ENCODE measurements around the gene ALKBH8. TPM values are rescaled to one million over a fixed set of nuclear protein-coding genes. Genes with fewer than 3 reads are reported as not detected.

Gene ALKBH8
- total and polyA plus RNA-seq, 3 donors from 2014 or later, result 5.3 to 12.1 (median 7.8) TPM

DNA sequence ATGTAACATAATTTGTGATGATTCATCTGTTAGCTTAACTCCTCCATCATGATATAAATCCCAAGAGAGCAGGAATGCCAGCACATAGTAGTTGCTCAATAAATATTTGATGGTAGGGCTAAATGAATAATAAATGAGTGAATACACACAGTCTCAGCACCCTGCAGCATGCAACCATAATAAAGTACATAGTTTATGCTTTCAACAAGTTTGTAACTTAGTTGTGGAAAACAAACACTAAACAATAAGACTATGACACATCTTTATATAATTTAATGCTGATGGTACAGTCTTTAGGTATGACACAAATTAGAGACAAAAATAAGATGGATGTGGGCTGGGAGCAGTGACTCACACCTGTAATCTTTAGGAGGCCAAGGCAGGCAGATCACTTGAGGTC lies 3.8 kb downstream of the ALKBH8 start:
- Histone ChIP-seq H3K4me3 (no peak overlapping the region), H3K36me3 (ENCODE audit: low read depth, missing control alignments) (no peaks in the 10 kb centered on the region), H3K4me1 (peaks cover 23% of the 10 kb centered on the region), H3K9me3 (no peaks in the 10 kb centered on the region), H3K27me3 (no peaks in the 10 kb centered on the region), H3K27ac (no peak overlapping the region)
- TF ChIP-seq, protein P1, sequence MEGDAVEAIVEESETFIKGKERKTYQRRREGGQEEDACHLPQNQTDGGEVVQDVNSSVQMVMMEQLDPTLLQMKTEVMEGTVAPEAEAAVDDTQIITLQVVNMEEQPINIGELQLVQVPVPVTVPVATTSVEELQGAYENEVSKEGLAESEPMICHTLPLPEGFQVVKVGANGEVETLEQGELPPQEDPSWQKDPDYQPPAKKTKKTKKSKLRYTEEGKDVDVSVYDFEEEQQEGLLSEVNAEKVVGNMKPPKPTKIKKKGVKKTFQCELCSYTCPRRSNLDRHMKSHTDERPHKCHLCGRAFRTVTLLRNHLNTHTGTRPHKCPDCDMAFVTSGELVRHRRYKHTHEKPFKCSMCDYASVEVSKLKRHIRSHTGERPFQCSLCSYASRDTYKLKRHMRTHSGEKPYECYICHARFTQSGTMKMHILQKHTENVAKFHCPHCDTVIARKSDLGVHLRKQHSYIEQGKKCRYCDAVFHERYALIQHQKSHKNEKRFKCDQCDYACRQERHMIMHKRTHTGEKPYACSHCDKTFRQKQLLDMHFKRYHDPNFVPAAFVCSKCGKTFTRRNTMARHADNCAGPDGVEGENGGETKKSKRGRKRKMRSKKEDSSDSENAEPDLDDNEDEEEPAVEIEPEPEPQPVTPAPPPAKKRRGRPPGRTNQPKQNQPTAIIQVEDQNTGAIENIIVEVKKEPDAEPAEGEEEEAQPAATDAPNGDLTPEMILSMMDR (IDR thresholded peaks at IDR 0.05), result no peak
- no peak for TF ChIP-seq POLR2A (IDR thresholded peaks at IDR 0.05)
- intact Hi-C loops (cut with DNase I; ENCODE audit: low total_unique reads), result no loop called here
- DNase-seq, result no peak

- no peak overlapping the region for H3K27ac ChIP-seq
- no peak for DNase-seq
- no peaks in the 10 kb centered on the region for H3K27me3 ChIP-seq
- no peaks in the 10 kb centered on the region for H3K4me1 ChIP-seq
- intact Hi-C loops (cut with DNase I; ENCODE audit: low total_unique reads), result no loop called here
- H3K4me3 ChIP-seq, result no peak overlapping the region
- no peaks in the 10 kb centered on the region for H3K36me3 ChIP-seq (ENCODE audit: low read depth, missing control alignments)
- WGBS, 2 donors, result 62 to 85% methylated on average over 4 of the region's 4 CpGs
- TF ChIP-seq, protein P1 (IDR thresholded peaks at IDR 0.05), result no peak
- TF ChIP-seq POLR2A (IDR thresholded peaks at IDR 0.05), result no peak
- H3K9me3 ChIP-seq, result no peaks in the 10 kb centered on the region
Measured at GRCh38 chr11:107550304-107550703, 15.2 kb downstream of the ALKBH8 start.

GRCh38 chr11:107549954-107550285 lies 15.6 kb downstream of the ALKBH8 start:
- intact Hi-C loops (cut with DNase I; ENCODE audit: low total_unique reads), result no loop called here
- no peak for TF ChIP-seq POLR2A (IDR thresholded peaks at IDR 0.05)
- TF ChIP-seq, protein P1 (IDR thresholded peaks at IDR 0.05), result no peak

DNA sequence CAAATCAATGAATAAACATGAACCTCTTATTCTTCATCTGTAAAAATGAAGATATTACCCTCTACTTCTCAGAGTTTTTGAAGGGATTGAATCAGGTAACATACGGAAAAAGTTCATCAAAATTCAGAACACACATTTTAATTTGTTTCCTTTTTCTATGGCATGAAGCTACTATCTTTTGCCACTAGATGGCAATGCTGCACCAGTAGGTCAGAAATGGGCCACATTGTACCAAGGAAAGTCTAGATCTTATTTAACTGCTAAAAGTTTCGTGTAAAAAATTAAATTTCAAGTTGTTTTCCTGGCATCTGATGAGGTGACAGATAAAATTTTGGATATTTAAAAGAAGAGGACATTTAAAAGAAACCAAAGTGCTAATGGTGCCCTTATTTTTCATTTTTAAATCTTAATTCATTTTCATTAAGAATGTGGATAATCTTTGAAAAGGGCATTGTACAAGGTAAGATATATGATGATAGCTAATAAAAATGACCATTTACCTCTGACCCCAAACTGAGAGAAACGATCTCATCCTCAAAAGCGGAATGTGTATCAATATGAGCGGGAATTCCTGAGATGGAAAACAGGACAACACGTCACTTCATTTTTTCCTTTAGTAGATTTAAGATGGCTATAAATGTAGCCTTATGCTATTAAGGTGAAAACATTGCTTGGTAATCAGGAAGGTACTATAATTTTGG lies 16.1 kb downstream of the ALKBH8 start:
- DNase-seq, result no peak
- no peak overlapping the region for H3K4me3 ChIP-seq
- no peaks in the 10 kb centered on the region for H3K27me3 ChIP-seq
- TF ChIP-seq, protein P1 (IDR thresholded peaks at IDR 0.05), result peak; percentile 54 to 84 (median 78)
- no peak for TF ChIP-seq POLR2A (IDR thresholded peaks at IDR 0.05)
- H3K36me3 ChIP-seq (ENCODE audit: low read depth, missing control alignments), result no peaks in the 10 kb centered on the region
- no peaks in the 10 kb centered on the region for H3K4me1 ChIP-seq
- WGBS, 2 donors, result 71 to 72% methylated on average over 6 of the region's 6 CpGs
- intact Hi-C loops (cut with DNase I; ENCODE audit: low total_unique reads), result no loop called here
- H3K9me3 ChIP-seq, result no peaks in the 10 kb centered on the region
- no peak overlapping the region for H3K27ac ChIP-seq

More at GRCh38 chr11:107549954-107550285, 15.6 kb downstream of the ALKBH8 start:
- no peak overlapping the region for H3K27ac ChIP-seq
- H3K9me3 ChIP-seq, result no peaks in the 10 kb centered on the region
- H3K4me1 ChIP-seq, result no peaks in the 10 kb centered on the region
- H3K36me3 ChIP-seq (ENCODE audit: low read depth, missing control alignments), result no peaks in the 10 kb centered on the region
- no peak for DNase-seq
- H3K27me3 ChIP-seq, result no peaks in the 10 kb centered on the region
- no peak overlapping the region for H3K4me3 ChIP-seq
- 89 to 92% methylated on average over 2 of the region's 2 CpGs for WGBS, 2 donors

DNA sequence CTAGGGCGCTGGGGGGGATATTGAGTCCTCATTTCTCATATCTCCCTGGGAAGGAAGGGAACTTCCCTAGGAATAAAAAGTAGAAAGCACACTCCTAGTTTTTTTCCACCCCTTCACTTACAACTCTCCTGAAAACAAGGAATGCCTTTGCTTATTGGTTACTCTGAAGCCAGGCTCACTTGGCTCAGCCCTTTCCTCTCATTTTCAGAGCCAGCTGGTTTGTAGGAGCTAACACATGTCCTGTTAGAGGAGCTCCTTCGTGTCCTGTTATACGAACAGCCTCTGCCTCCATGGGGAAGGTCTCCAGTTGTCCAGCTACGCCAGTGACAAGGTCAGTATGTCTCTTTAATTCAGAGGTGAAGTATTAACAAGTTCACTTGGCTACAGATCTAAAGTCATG lies 17.6 kb downstream of the ALKBH8 start:
- intact Hi-C loops (cut with DNase I; ENCODE audit: low total_unique reads), result no loop called here

More for the DNA sequence above, 17.6 kb downstream of the ALKBH8 start:
- Histone ChIP-seq H3K9me3 (no peaks in the 10 kb centered on the region), H3K4me3 (no peak overlapping the region), H3K36me3 (ENCODE audit: low read depth, missing control alignments) (no peaks in the 10 kb centered on the region), H3K27ac (no peak overlapping the region), H3K27me3 (no peaks in the 10 kb centered on the region), H3K4me1 (no peaks in the 10 kb centered on the region)
- TF ChIP-seq POLR2A (IDR thresholded peaks at IDR 0.05), result no peak
- TF ChIP-seq, protein P1 (IDR thresholded peaks at IDR 0.05), result no peak
- no peak for DNase-seq
- 76 to 82% methylated on average over 4 of the region's 4 CpGs for WGBS, 2 donors
